Stimulated activated CD4-positive, alpha-beta T cell treated with anti-CD3 and anti-CD28 coated beads, Interleukin-1b, Interleukin-23, amount 100 ng/mL, for 1 hour (primary cell): ENCODE results near the gene INPPL1.

Experiments
- DNase-seq, 2 donors: peaks; one replicate each; pipeline ENCODE4 v3.0.0-alpha.2; 2020; ENCODE audit warnings: low read depth in 2 of 2

INPPL1 gene

GRCh38 chr11:72216638-72217037, 7.9 kb upstream of the INPPL1 start, which contains the start of gene FOLR2:
Gene FOLR2, plus strand, starts transcription at chr11:72216794. Its CDS starts 1,791 bp downstream, at chr11:72218585.
- DNase-seq = no peak

DNA sequence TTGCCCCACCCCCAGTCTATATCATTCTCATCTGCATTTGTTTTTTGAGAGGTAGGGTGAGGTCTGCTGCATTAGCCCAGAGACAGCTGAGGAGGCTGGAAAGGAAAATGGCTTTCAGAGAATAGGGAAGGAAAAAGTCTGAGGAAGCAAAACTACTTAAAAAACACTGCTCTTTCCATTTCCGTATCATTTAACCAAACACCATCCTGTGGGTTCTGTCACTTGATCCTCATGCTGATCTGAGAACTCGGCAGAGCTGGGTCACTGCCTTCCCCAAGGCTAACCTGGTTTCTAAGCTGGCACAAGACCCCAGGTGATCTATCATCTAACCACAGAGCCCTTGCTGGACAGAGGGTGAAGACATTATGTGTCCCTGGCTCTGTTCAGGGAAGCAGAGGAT, 6.7 kb upstream of the INPPL1 start:
- no peak for DNase-seq

- no peak for DNase-seq
Observed at GRCh38 chr11:72218251-72218745, 6.3 kb upstream of the INPPL1 start.

DNA sequence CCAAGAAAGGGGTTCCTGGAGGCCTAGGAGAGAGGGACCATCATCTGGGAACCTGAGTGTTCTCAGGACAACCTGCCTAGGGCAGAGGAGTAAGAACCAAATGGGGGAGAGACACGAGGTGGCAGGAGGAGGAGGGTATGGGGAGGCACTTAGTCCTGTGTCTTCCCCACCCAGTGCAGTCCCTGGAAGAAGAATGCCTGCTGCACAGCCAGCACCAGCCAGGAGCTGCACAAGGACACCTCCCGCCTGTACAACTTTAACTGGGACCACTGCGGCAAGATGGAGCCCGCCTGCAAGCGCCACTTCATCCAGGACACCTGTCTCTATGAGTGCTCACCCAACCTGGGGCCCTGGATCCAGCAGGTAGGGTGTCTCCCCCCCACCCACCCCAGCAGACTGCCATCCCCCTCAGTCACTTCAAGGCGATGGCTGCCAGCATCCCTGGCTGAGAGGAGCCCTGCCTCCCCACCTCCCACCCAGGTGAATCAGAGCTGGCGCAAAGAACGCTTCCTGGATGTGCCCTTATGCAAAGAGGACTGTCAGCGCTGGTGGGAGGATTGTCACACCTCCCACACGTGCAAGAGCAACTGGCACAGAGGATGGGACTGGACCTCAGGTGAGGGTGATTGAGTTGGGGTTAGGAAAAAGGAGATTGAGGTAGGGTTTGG, 3.7 kb upstream of the INPPL1 start:
- no peak for DNase-seq

GRCh38 chr11:72221386-72222075, 3.0 kb upstream of the INPPL1 start:
- no peak for DNase-seq

GRCh38 chr11:72222106-72222891, 2.3 kb upstream of the INPPL1 start:
- no peak for DNase-seq

DNA sequence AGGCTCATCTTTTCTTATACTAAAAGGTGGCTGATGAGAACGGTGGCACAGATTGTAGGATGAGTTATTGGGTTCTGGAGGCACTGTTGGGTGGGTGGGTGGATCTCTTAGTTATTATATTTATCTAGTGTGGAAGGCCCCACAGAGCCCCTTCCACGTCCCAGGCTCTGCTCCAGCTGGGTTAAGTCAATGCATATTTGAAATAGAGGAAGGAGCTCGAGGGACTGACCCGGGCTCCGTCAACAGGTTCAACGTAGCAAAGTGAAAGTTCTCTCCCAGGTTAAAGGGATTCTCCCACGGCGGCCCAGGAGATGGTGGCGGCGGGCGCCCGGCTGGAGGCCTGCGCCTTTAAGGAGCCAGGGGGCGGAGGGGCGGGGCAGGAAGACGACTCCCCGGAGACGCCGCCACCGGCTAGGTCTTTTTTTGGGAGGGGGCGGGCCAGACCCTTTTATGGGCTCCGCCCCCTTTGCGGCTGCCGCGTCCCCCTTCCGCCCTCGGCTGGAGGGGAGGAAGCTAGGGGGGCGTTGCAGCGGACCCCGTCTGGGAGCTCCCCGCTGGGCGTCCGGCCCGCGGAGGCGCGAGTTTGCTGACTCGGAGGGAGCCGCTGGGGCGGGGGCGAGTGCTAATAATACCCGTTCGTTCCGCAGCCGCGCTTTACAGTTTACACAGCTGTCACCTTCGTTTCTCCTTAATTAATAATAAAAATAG, 1.5 kb upstream of the INPPL1 start:
- DNase-seq = peak; percentile 86 to 88

DNA sequence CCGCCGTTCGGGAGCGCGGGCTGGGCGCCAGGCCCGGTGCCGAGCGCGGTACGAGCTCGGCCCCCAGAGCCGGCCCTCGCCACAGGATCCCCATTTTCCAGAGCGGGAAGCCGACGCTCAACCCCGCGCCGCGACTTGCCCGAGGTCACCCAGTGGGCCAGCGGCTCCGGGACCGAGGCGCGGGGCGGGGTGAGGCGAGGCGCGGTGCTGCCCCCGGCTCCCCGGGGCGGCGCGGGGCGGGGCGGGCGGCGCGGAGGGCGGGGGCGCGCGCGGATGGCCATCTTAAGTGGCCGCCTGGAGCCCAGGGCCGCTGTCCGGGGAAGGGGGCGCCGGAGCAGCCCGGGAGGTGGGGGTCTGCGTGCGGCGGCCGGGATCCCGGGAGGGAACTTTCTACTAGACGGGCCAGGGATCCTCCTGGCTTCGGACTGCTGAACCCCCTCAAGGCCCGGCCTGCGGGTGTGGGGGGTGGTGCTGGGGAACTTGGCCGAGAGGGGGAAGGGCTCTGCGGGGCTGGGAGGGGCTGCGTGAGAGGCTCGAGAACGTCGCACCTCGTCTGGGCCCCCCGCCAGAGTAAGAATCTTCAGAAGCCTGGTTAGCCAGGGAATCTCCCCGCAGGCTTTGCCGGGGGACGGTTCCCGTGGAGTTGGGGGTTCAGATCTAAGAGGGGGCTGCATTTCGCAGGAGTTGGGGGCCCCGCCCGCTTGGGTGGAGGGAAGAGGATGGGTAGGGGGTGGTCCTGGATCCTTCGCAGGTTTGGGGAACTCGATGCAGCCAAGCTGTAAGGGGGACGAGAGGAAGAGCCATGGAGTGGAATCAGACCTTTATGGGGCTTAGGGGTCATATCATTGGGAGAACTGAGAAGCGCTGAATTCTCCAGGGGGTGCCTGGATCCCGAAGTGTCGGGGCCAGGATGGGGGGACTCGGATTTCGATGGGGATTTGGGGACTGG, 678 bp upstream of the INPPL1 start:
- no peak for DNase-seq

DNA sequence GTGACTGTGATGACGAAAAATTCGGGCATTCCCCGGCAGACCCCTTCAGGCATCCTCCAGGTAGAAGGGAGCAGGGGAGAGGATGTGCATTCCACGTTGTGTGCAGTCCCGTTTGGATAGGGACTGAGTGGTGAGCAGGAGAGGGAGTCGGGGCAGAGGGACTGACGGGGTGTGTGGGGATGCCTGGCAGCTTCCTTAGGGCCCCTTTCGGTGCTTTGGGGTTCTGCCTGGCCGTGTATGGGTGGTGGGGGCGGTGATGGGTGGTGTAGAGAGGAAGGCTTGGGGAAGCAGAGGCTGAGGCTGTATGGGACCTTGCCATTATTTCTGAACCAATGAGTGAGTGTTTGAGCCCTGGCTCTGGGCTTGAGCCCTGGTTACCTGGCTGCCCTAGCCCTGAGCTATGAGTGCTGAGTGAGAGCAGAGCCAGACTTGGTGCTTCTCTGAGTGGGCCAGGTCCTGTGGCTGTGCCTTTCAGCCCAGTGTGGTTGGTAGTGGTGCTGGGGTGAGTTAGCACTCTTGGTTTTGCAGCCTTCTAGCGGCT, 914 bp downstream of the INPPL1 start:
- no peak for DNase-seq

DNA sequence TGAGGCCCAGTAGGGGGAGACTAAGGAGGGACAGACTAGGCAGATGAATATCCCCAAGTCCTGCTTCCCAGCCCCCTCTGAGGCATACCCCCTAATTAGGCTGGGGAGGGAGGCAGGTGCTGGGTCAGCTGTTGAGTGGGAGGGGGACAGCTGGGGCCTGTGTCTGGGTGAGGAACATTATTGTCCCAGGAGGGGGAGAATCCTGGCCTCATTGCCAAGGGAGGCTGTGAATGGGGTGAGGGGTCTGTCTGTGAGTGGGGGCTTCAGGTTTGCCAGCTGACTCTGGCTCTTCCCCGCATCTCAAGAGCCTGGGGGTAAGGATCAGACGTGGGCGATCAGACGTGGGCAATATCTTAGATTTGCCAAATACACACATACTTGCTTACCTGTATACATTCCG, 2.1 kb downstream of the INPPL1 start:
- DNase-seq = no peak

- DNase-seq = no peak
Observed at GRCh38 chr11:72227316-72228228, 3.0 kb downstream of the INPPL1 start.

GRCh38 chr11:72228229-72228843, 3.8 kb downstream of the INPPL1 start:
- no peak for DNase-seq

DNA sequence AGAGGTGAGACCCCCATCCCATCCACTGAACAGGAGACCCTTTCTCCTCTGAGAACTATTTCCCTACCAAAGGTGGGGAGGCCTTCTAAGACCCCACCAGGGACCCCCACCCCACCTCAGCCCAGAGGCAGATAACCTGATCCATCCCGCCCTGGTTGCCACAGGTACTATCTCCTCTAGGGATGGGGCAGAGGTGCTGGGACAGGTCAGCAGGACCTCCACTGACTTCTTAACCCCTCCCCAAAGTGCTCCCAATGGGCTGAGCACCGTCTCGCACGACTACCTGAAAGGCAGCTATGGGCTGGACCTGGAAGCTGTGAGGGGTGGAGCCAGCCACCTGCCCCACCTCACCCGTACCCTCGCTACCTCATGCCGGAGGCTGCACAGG, 4.3 kb downstream of the INPPL1 start:
- DNase-seq = no peak

DNA sequence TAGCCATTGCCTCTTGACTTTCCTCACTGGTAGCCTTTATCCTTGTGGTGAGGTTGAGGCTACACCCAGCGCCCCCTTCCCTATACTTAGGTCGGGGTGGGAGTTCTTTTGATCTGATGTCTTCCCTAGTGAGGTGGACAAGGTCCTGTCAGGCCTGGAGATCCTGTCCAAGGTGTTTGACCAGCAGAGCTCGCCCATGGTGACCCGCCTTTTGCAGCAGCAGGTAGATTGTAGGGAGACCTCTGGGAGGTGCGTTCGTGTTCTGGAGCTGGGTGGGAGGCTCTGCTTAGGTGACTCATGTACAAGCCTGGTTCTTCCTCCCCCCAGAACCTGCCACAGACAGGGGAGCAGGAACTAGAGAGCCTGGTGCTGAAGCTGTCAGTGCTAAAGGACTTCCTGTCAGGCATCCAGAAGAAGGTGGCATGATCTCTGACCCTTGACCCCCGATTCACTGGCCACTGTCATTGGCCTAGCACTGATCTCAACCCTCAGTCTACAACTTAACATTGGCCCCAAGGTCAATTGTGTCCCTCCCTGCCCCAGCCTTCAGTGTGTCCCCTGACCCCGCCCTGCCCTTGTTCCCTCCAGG, 4.9 kb downstream of the INPPL1 start:
- no peak for DNase-seq

DNA sequence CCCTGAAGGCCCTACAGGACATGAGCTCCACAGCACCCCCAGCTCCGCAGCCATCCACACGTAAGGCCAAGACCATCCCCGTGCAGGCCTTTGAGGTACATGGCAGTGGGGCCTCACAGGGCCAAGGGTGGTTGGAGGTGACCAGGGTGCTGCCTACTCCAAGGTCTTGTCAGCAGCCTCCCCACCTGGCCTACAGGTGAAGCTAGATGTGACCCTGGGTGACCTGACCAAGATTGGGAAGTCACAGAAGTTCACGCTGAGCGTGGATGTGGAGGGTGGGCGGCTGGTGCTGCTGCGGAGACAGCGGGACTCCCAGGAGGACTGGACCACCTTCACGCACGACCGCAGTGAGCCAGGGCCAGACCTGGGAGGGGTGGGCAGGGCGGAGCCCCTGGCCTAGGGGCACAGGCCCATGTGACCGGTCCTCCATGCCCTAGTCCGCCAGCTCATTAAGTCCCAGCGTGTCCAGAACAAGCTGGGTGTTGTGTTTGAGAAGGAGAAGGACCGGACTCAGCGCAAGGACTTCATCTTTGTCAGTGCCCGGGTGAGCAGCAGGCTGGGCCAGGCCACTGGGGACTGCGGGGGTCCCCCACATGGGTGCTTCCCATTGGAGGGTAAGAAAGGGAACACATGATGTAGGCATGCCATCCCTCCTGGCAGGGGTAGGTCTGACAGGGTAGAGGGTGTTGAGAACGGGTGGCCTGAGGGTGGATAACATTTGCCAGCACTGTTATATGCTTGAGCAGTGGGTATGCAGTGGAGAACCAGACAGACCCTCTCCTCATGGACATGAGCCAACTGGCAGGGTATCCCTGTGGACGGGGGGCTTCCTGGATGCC, 5.6 kb downstream of the INPPL1 start:
- DNase-seq = no peak

GRCh38 chr11:72230764-72231365, 6.3 kb downstream of the INPPL1 start:
- DNase-seq = no peak
